ENCODE data around the gene PDIA6.

GRCh38 chr2:10774394-10774793, 38.2 kb downstream of the PDIA6 start:
- TF ChIP-seq CTCF (IDR thresholded peaks at IDR 0.05; ENCODE audit: low read depth, low read length) (no peak), EZH2phosphoT487 (IDR thresholded peaks at IDR 0.05; ENCODE audit: low read depth) (no peak)

All from OCI-LY3 (cell line).